HEK293T (cell line): ENCODE results near the gene EVI2B.

Source experiments
- ARNT ChIP-seq: fragments of 450-650 bp; IDR thresholded peaks from 2 replicates; pipeline ENCODE4 v1.6.1; 2017; ENCODE audit warnings: mild to moderate bottlenecking
- BHLHE40 ChIP-seq: fragments of 450-650 bp; IDR thresholded peaks from 2 replicates; pipeline ENCODE4 v1.6.1; 2016; ENCODE audit warnings: mild to moderate bottlenecking, moderate library complexity, borderline replicate concordance
- CTBP1 ChIP-seq: fragments of 450-650 bp; IDR thresholded peaks from 2 replicates; pipeline ENCODE4 v1.6.1; 2016; ENCODE audit warnings: borderline replicate concordance
- ELF4 ChIP-seq: fragments of 450-650 bp; IDR thresholded peaks from 2 replicates; pipeline ENCODE4 v1.6.1; 2017; ENCODE audit warnings: antibody characterized with exemption
- FOXA1 ChIP-seq: fragments of 450-650 bp; IDR thresholded peaks from 2 replicates; pipeline ENCODE4 v1.6.1; 2016; ENCODE audit warnings: mild to moderate bottlenecking
- FOXK2 ChIP-seq: fragments of 450-650 bp; IDR thresholded peaks from 2 replicates; pipeline ENCODE4 v1.6.1; 2016; ENCODE audit warnings: mild to moderate bottlenecking
- FOXM1 ChIP-seq: fragments of 450-650 bp; IDR thresholded peaks from 2 replicates; pipeline ENCODE4 v1.6.1; 2017; ENCODE audit warnings: mild to moderate bottlenecking, borderline replicate concordance
- HDGF ChIP-seq: fragments of 450-650 bp; IDR thresholded peaks from 2 replicates; pipeline ENCODE4 v1.6.1; 2017; ENCODE audit warnings: antibody characterized with exemption, borderline replicate concordance
- NFRKB ChIP-seq: fragments of 450-650 bp; IDR thresholded peaks from 2 replicates; pipeline ENCODE4 v1.6.1; 2016; ENCODE audit warnings: mild to moderate bottlenecking, moderate library complexity
- SP1 ChIP-seq: fragments of 450-650 bp; IDR thresholded peaks from 2 replicates; pipeline ENCODE4 v1.6.1; 2017
- SUZ12 ChIP-seq: fragments of 450-650 bp; IDR thresholded peaks from 2 replicates; pipeline ENCODE4 v1.6.1; 2016; ENCODE audit warnings: mild to moderate bottlenecking
- ZNF384 ChIP-seq: fragments of 450-650 bp; IDR thresholded peaks from 2 replicates; pipeline ENCODE4 v1.6.1; 2016

DNA sequence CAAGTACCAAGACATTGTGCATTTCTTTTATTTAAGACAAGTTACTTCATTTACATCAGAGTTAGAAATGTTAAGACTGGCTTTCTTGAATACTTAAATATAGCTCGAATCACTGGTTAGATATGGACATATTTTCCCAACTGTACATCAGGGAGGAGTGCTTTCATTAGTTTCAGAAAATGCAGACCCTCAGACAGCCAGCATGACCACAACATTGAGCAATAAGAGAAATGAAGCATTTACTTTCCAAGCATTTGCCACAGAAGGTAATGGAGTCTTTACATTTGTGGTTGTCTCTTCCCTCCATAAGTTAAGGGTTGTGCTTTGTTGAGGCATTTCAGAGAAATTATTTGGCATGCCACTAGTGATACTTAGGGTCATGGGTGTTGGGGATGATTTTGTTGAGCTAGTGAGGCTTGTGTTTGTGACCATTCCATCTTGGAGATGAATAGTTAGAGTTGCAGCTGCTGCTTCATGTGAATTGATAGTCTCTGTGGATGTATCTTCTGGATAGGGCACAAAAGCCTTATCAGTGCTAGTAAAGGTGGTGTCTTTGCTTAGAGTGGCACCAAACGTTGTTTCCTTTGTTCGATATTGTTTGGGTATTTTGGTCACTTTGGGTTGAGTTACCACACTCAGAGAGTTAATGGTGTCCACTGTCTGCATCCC lies 18.9 kb downstream of the EVI2B start:
- TF ChIP-seq ZNF384 (no peak), HDGF (no peak), SP1 (no peak), FOXK2 (no peak), SUZ12 (no peak), FOXM1 (no peak), FOXA1 (no peak), CTBP1 (no peak), NFRKB (no peak), ELF4 (no peak), ARNT (no peak), BHLHE40 (no peak)
